T-helper 2 cell (primary cell): ENCODE results near the gene CD276.

Experiments used
- DNase-seq, 5 experiments: peaks; one replicate each; pipeline versions ENCODE4 v3.0.0 to v3.0.0-alpha.2; 2012 to 2022

The CD276 gene

DNA sequence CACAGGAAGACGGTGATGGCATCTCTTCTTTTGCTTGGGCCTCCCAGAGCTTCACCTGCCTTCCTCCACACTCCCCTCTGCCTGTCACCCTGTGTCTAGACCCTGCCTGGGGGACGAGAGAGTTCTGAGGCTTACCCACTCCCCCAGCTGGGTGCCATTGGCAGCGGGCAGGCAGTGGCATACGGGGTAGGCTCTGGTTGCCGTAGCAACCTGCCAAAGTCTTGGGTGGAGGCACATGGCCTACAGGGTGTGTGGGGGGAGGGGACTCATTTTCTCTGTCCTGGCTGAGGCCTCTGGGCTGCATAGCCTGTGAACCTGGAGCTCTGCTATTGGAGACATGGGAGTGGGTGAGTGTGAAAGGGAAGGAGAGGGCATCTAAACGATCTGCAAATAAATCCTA, 64.5 kb downstream of the CD276 start:
- DNase-seq = no peak

DNA sequence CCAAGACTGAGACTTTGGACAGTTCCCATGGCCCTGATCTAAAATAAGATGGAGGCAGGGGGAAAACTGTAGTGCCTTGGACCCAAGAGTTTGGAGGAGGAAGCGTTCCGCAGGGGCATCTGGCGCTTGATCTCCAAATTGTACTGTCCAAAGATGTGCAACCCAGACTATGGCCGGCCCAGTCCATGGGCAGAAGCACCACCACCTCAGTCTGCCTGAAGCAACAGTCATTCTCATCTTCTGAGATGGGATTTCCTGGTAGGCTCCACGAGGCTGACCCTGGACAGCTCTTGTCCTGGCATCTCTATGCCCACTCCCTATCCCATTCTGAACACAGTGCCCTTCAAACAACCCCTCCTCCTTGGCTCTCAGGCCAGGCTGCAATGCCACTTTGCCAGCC, 65.3 kb downstream of the CD276 start:
- DNase-seq = no peak

GRCh38 chr15:73749971-73750370, 65.8 kb downstream of the CD276 start:
- DNase-seq = no peak

- DNase-seq = no peak
These were observed 66.3 kb downstream of the CD276 start for GRCh38 chr15:73750438-73750837.

GRCh38 chr15:73750951-73751350, 66.8 kb downstream of the CD276 start:
- DNase-seq = no peak

DNA sequence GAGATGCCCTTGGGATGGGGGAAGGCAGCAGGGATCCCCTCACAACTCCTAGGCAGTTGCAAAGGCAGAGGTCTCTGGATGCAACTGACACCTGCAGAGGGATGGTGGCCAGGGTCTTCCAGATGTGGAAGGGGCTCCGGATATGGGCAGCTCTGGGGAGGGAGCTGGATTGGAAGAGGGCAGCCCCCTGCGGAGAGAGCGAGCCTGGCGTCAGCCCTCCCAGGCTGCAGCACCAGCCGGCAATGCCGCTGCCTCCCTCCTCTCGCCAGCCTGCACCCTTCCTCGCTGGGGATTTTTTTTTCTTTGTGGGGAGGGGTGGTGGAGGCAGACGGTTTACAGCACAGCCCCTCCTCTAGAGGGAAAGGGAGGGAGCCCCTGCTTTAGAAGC, 67.3 kb downstream of the CD276 start:
- DNase-seq = no peak

DNA sequence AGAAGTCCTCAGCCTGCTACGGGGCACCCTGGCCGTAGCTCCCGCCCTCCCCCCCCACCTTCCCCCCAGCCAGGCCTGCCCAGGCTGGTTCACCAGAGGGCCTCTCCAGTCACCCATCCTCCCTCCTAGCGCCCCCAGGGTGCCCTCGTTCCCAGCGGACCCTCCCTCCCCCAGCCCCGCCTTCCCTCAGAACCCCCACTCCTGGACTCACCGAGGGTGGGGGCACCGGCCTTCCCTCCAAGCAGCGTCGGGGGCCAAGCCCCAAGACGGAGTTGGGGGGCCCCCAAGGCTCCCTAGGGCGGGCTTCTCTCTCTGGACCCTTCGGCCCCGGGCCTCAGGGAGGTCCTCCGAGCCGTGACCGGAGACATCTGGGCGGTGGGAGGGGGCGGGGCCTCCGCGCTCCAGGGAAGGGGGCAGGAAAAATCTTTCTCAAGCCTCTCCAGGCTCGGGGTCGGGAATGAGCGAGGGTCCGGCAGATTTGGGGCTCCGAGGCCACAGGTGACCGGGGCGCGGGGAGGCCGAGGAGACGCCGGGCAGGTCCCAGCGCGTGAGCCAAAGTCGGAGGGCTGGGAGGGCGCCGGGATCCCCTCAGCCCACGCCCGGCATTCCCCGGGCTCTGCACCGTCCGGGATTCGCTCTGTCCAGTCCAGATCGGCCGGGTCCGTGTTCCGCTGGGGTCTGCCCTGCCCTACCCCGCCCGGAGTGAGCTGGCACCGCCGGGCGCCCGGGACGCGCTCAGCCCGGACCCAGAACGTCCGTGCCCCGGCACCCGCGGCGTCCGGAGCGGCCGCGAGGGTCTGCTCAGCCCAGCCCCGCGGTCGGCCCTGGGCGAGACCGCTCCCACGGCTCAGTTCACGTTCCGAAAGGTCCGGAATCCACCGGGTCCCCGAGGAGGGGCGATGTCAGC, 68.0 kb downstream of the CD276 start:
- DNase-seq = no peak

DNA sequence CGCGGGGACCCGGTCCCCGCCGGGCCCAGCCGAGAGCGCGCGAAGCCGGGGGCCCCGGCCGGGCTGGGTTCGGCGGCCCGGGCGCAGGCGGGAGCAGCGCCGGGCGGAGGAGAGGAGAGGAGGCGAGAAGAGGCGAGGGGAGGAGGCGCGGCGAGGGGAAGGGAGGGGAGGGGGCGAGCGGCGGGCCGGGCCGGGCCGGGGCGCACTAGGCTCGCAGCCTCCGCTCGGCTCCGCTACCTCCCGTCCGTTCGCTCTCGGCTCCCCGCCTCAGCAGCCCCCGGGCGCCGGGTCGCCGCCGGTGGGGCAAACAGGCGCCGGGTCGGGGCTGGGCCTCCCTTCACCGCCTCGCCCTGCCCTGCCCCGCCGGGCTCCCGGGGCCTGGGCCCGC, 68.6 kb downstream of the CD276 start:
- no peak for DNase-seq

- DNase-seq = no peak
These were observed 69.3 kb downstream of the CD276 start, which contains the start of gene INSYN1 for GRCh38 chr15:73753250-73754130. Gene INSYN1 (minus strand): TSS chr15:73753351. CDS start chr15:73751130, 2,221 bp downstream.

DNA sequence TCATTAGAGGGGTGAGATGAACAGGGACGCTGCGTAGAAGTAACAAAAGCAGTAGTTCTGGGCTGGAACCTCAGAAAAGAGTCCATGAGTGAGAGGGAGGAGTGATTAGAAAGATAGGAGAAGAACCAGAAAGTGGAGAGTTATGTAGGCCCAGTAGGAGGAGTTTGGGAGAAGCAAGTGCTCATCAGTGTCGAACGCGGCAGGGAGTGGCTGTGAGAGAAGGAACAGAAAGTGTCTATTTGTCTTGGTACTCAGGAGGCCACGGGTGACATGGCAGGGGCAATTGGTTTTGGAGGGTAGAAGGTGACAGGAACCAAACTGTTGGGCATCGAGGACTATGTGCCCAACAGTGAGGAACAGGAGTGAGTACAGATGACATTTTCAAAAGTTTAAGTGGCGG, 70.3 kb downstream of the CD276 start:
- no peak for DNase-seq

- DNase-seq = no peak
These were observed 71.3 kb downstream of the CD276 start for GRCh38 chr15:73755481-73755880.

GRCh38 chr15:73755946-73756345, 71.8 kb downstream of the CD276 start:
- no peak for DNase-seq

- no peak for DNase-seq
These were observed 72.2 kb downstream of the CD276 start for GRCh38 chr15:73756390-73756789.

- no peak for DNase-seq
These were observed 72.8 kb downstream of the CD276 start for GRCh38 chr15:73756947-73757513.

DNA sequence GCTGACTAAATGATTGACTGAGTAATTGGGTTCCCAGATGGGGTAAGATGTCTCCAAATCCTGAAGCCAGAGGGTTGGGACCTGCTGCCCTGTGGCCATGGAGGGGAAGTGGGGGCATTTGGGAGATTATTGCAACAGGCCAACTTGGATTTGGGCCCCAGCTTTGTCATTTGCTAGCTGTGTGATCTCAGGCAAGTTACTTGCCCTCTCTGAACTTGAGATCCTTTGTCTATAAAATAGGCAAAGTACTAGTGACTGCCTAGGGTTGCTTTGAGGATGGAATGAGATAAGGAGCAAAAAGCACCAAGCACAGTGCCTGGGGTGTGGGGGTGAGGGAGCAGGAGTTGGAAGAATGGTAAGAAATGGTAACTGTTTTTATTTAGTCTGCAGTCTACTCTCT, 73.4 kb downstream of the CD276 start:
- DNase-seq = no peak

DNA sequence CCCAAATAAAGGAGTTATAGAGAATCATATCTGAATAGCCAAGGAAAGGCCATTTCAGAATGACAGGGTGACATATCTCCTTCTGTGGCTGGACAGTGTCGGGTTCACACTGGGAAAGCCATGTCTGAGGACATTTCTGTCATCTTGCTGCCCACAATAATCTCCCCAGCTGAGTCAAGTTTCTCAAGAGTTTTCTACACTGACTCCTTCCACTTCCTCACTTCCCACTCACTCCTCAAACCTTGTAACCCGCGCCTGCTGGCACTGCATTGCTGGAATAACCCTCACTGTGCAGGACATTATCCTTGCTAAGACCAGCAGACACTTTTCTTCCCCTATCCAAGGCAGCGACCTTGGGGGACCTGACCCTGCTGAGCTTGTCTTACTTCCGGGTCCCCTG, 74.3 kb downstream of the CD276 start:
- DNase-seq = no peak

- no peak for DNase-seq
These were observed 76.4 kb downstream of the CD276 start for GRCh38 chr15:73760330-73761329.

DNA sequence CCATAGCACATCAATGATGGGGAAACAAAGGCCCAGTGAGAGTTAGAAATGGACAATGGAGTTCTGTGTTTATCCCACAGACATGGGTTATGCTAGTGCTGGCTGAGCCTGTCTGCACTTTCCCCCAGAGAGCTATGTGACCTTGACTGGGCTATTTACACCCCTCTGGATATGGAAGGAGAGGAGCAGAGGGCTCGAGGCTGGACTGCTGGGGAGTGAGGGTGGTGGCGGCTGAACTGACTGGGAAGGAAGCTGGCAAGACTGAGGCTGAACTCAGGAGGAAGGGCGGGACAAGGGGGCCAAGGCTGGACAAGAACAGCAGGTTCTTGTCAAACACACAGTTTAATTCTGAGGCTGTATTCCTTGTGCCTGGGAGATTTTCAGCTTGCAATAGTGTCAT, 79.7 kb downstream of the CD276 start:
- no peak for DNase-seq
